ENCODE results near the gene WBP4.
A peak's percentile ranks its signal among the peaks of the same experiment; 100 is the strongest.

Gene WBP4

DNA sequence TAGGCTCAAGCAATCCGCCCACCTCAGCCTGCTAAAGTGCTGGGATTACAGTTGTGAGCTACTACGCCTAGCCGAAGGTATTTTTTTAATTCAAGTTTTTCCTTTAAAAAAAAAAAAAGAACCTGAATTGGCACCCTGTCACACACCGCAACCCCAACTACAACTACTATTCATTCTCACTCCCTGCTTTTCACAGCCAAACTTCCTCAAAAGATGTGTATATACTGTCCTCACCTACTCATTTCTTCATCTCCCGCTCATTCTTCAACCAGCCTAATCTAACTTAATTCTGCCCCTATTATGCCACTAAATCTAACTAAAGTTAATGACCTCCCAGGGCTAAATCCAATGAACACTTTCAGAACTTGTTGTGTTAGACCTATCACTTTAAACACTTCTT lies 12.7 kb upstream of the WBP4 start:
- peak in 1 of 4 experiments; percentile 29 for DNase-seq

- peak; percentile 37 to 79 (median 58) for DNase-seq
Measured at GRCh38 chr13:41049480-41050440, 11.5 kb upstream of the WBP4 start.

DNA sequence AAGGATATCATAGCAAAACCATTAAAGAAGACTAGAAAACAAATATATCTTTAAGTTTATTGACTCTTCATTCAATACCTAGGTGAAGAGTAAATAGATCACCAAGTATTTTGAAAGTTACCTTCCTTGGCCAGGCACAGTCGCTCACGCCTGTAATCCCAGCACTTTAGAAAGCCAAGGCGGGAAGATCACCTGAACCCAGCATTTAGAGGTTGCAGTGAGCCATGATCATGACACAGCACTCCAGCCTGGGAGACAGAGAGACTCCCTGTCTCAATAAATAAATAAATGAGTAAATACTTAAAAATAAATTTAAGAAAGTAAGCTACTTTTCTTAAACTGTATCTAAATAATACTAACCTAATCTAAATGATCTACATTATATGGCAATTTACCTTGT lies 8.9 kb upstream of the WBP4 start:
- DNase-seq, result no peak

DNA sequence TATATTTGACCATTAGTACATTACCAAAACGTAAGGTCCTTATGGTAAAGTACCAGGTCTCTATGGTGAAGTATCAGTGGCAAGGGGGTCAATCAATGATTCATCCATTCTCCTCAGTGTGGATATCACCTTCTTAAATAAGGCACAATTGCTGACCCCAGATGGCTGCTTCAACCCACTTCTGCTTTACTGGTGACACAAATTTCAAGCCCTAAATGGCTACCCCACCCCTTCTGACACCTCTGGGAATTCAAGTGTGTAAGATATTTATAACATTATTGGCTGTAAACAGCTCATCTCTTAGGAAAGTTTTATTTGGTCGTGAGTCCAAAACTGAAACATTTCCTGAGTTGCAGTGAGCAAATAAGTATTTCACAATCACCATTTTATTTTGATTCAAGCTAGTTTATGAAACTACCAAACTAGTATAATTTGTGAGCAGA lies 7.9 kb upstream of the WBP4 start:
- peak; percentile 62 to 87 (median 64) for DNase-seq

GRCh38 chr13:41054212-41054877 lies 7.0 kb upstream of the WBP4 start:
- peak; percentile 44 to 66 (median 55) for DNase-seq

DNA sequence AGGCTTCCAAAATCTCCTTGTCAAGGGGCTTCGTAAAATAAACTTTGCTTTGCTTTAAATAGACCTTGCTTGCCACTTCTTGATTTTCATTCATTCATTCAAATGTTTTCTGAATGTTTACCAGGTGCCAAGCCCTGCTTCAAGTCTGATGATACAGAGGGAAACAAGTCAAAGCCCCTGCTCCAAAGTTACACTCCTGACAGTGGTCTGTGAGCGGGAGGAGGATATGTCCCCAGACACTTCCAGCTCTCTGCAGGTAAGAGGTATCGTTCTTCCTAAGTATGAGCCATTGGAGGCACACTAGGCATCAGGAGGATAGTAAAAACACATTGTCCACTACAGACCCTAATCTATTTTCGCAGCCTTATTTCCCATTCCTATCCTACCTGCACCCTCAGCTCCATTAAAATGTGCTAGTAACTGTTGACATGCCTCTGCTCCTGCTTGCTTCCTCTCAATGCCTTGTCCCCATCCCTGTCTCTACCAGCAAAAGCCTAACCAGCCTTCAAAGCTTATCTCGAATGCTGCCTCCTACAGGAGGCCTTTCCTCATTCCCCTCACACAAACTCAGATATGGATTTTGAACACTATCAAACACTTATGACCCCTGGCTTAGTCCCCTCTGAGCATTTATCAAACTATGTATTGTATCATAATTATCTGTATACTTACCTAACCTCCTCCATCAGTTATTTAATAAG lies 6.2 kb upstream of the WBP4 start:
- DNase-seq, result peak in 2 of 4 experiments; percentile 25

- peak in 1 of 4 experiments; percentile 17 for DNase-seq
Measured at GRCh38 chr13:41056194-41056593, 5.1 kb upstream of the WBP4 start.

GRCh38 chr13:41056826-41057711 lies 4.2 kb upstream of the WBP4 start:
- DNase-seq, result no peak

- no peak for DNase-seq
Measured at GRCh38 chr13:41058295-41059070, 2.8 kb upstream of the WBP4 start.

GRCh38 chr13:41059456-41060081 lies 1.7 kb upstream of the WBP4 start:
- peak in 1 of 4 experiments; percentile 5 for DNase-seq

DNA sequence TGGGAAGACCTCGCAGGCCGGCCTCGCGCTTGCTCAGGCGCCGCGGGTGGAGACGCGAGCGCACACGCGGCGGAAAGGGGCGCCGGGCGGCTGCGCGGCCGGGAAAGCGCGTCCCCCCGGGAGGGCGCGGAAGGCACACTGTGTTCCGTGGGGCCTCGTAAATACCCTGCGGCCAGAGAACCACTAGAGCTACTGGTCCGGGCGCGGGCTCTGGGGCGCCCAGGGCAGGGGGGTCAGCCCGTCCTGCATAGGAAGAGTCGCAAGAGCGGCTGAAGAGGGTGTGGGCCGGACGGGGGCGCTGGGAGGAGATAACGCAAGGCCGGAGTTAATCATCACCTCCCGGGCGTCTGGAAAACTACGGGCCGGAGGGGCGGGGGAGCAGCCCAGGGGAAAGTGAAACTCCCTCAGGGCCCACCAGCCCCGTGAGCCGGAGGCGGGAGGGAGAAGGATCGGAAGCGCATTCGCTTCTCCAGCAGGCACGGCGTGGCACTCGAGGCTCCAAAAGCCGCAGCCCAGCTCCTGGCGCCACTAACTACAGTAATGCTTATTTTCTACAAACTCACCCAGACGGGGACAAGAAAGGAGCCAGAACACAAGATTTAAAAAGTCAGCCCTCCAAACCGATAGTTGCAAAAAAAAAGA lies 1.1 kb upstream of the WBP4 start:
- DNase-seq, result peak; percentile 90 to 95 (median 94)

GRCh38 chr13:41060724-41061074 lies 610 bp upstream of the WBP4 start:
- DNase-seq, result peak; percentile 93 to 98 (median 96)

GRCh38 chr13:41061914-41062837 lies 867 bp downstream of the WBP4 start:
- peak; percentile 77 to 90 (median 88) for DNase-seq

DNA sequence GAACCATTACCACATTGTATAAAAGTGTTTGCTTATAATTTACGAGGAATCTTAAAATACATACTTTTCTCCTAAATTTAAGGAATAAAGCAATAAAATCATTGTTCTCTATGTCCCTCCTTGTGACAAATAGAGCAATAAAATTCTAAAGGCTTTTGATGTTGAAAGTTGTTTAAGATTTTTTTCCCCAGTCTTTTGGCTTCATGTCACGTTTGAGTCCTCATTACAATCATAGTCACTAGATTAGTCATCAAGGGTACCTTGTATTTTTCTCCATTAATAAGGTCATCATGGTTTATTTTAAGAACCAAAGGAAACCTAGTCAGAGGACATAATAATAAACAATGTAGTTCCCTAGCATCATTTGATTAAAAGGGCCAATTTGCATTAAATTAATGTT lies 3.2 kb downstream of the WBP4 start:
- DNase-seq, result no peak

DNA sequence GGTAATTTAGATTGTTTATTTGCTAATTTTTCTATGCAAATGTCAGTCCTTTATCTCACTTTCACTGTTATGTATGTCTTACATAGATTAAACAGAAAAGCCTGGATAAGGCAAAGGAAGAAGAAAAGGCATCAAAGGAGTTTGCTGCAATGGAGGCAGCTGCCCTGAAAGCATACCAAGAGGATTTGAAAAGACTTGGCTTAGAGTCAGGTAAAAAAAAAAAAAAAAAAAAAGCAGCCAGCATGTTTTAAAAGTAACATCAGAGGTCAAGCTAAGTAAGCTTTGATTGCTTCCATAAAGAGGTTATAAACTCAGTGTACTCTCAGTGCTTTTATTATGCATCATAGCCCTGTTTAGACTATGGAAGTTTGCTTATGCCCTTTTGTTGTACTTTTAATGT lies 3.8 kb downstream of the WBP4 start:
- no peak for DNase-seq

GRCh38 chr13:41074523-41074922 lies 13.2 kb downstream of the WBP4 start:
- no peak for DNase-seq

DNA sequence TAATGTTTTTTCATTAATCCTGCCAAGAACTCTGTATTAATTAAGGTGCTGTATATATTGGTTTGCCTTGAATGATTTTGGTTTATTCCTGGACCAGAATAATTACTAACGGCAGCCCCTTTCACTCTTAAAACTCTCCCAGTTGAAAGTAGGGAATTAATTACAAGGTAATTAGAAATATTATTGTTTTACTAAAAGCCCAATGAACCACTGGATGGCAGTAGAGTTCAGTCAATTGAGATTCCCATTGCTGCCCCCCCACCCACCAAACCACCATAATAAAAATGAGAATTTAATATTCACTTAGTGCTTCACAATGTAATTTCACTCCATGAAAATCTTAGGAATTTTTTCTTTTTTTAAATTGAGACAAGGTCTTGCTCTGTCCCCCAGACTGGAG lies 13.7 kb downstream of the WBP4 start:
- DNase-seq, result peak; percentile 17 to 62 (median 29)

DNA sequence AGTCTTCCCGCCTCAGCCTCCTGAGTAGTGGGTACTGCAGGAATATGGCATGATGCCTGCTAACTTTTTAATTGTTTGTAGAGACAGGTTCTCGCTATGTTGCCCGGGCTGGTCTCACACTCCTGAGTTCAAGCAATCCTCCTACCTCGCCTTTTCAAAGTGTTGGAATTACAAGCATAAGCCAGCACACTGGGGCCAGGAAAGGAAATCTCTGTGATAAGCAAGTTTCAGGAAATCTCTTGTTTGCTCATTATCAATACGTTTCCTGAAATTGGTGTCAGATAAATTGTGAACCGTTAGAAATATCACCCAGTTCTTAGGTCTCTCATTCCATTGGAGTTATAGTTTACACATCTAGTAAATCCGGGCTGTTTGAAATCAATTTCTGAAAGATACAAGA lies 14.2 kb downstream of the WBP4 start:
- DNase-seq, result no peak

GRCh38 chr13:41077475-41077874 lies 16.2 kb downstream of the WBP4 start:
- no peak for DNase-seq
